Vein endothelial cell (primary cell): ENCODE data around the gene PRKCI. TPM values are rescaled to one million over a fixed set of nuclear protein-coding genes. Genes with fewer than 3 reads are reported as not detected.

ENCODE experiments used
- small RNA-seq: library from RNA; depleted of rRNA; stranded (forward); fragments of <200 nt; gene quantifications from one replicate; pipeline ENCODE3, GENCODE V24; 2012
- total RNA-seq: library from RNA; depleted of rRNA; stranded (reverse); fragments of >200 nt; gene quantifications from 2 replicates; pipeline ENCODE4 v1.2.3, GENCODE V29; 2012

PRKCI gene
- total RNA-seq = 31.4 and 39.6 TPM in 2 replicates

GRCh38 chr3:170221924-170222646, at the start of gene PRKCI:
Gene PRKCI (plus strand): TSS chr3:170222424. CDS start chr3:170222670, 246 bp downstream.

GRCh38 chr3:170180908-170181885, 41.0 kb upstream of the PRKCI start, which contains the start of gene PHC3:
Gene PHC3 (minus strand): TSS chr3:170181733. CDS start chr3:170181715, 18 bp downstream.

Small RNA genes lying within 50 kb of the gene (small RNA-seq; reads per million reads assigned to genes)
- not detected for gene RF00019

Other genes with a start within 250 kb of the PRKCI start
- gene GPR160, start 184.4 kb upstream of the PRKCI start, total RNA-seq = 5.6 and 7.7 TPM in 2 replicates
- gene PHC3, start 40.7 kb upstream of the PRKCI start, total RNA-seq = 21.9 and 35.9 TPM in 2 replicates
- gene SKIL, start 135.3 kb downstream of the PRKCI start, total RNA-seq = 83.4 and 112 TPM in 2 replicates
- 698 and 1,051 TPM in 2 replicates for gene CLDN11, start 196.4 kb downstream of the PRKCI start, total RNA-seq